Measurements from ENCODE around the gene NRTN. TPM values are rescaled to one million over a fixed set of nuclear protein-coding genes. Genes with fewer than 3 reads are reported as not detected.

The NRTN gene
- total and polyA plus RNA-seq, 2 donors (not counting 1 experiment from before 2014, with no cell fraction given), result 0.27 TPM; not detected in 1

DNA sequence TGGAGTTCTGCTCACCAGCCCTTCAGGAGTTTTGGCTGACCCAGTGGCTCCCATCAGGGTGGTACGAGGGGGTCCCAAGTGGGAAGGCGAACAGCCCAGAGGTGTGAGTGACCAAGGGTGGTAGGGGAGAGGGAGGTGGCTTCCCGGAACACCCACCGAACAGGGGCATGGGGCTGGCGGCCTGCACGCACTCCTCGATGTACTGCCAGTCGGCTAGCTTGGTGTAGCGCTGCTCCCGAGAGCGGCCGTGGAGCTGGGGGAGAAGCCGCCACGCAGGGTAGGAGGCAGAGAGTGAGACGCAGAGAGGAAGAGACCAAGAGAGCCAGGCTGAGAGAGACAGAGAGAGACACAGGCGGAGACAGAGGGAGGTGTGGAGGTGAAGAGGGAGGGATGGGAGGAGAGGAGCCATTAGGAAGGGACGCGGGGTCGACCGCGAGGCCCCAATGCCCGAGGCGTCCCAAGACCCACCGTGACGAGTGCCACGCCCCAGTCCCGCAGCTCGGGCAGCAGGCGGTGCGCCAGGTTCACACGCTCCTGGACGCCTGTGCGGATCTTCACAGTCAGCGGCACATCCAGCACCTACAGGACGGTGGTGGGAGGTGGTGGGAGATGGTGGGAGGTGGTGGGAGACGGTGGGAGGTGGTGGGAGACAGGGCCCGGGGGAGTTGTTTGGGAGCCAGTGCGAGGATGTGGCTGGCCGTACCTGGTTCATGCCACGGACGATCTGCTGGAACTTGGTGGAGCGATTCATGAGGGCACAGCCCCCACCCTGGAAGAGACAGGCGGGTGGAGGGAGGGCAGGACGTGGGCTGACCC, 18.1 kb upstream of the NRTN start:
- Mint-ChIP-seq H3K27me3 (no peaks in the 10 kb centered on the region), H3K4me1 (peaks cover 10% of the 10 kb centered on the region), H3K4me3 (no peak overlapping the region), H3K9me3 (ENCODE audit: insufficient read depth) (no peaks in the 10 kb centered on the region), H3K27ac (no peak overlapping the region)
- ATAC-seq (ENCODE audit: low read depth), result no peak
- Histone ChIP-seq H3K4me2 (replicated peaks; ENCODE audit: low read depth, low read length, poor library complexity, severe bottlenecking) (no peak overlapping the region), H4K20me1 (ENCODE audit: control insufficient read depth, insufficient read depth, low read length, poor library complexity, severe bottlenecking) (peaks cover 28% of the 10 kb centered on the region), H3K27ac (ENCODE audit: low read length in 2 of 2) (no peak overlapping the region), H3K36me3 (replicated peaks in 1 of 2; ENCODE audit: control extremely low read depth in 1 of 2, control insufficient read depth in 1 of 2, extremely low read depth in 1 of 2, insufficient read depth in 2 of 2, low read length in 1 of 2) (peaks cover 0 to 53% of the 10 kb centered on the region in 2 experiments), H3K4me1 (ENCODE audit: control insufficient read depth in 2 of 2, insufficient read depth in 2 of 2, low read length in 2 of 2) (peaks cover 5 to 16% of the 10 kb centered on the region in 2 donors), H3K27me3 (replicated peaks in 1 of 4; ENCODE audit: control extremely low read depth in 1 of 4, control insufficient read depth in 3 of 4, insufficient read depth in 4 of 4, low read length in 3 of 4) (no peaks in the 10 kb centered on the region), H2AFZ (ENCODE audit: insufficient read depth, low read depth, low read length, poor library complexity, severe bottlenecking) (no peak overlapping the region), H3K79me2 (ENCODE audit: control insufficient read depth, insufficient read depth, low read length) (peaks cover 7% of the 10 kb centered on the region), H3K9me3 (ENCODE audit: control extremely low read depth in 1 of 3, control insufficient read depth in 2 of 3, insufficient read depth in 1 of 3, low read length in 2 of 3) (peaks cover 0 to 20% (median 3%) of the 10 kb centered on the region in 3 donors), H3K9ac (ENCODE audit: low read length) (no peak overlapping the region), H3K4me3 (ENCODE audit: control extremely low read depth in 1 of 5, extremely low read depth in 1 of 5, insufficient read depth in 1 of 5, low read depth in 2 of 5, low read length in 4 of 5) (no peak overlapping the region)
- POLR2A ChIA-PET, result no interaction called here
- DNase-seq, result peak; percentile 36
- TF ChIP-seq, protein P1, sequence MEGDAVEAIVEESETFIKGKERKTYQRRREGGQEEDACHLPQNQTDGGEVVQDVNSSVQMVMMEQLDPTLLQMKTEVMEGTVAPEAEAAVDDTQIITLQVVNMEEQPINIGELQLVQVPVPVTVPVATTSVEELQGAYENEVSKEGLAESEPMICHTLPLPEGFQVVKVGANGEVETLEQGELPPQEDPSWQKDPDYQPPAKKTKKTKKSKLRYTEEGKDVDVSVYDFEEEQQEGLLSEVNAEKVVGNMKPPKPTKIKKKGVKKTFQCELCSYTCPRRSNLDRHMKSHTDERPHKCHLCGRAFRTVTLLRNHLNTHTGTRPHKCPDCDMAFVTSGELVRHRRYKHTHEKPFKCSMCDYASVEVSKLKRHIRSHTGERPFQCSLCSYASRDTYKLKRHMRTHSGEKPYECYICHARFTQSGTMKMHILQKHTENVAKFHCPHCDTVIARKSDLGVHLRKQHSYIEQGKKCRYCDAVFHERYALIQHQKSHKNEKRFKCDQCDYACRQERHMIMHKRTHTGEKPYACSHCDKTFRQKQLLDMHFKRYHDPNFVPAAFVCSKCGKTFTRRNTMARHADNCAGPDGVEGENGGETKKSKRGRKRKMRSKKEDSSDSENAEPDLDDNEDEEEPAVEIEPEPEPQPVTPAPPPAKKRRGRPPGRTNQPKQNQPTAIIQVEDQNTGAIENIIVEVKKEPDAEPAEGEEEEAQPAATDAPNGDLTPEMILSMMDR (IDR thresholded peaks at IDR 0.05), result no peak
- no peak for TF ChIP-seq EZH2 (IDR thresholded peaks at IDR 0.05; ENCODE audit: borderline replicate concordance, insufficient read depth, low read depth, low read length, poor library complexity, severe bottlenecking)
- CTCF ChIA-PET, result no interaction called here
- intact Hi-C loops (cut with micrococcal nuclease), result no loop called here
- WGBS (ENCODE audit: insufficient coverage), result 99% methylated on average over 44 of the region's 44 CpGs

Measured in B cell (primary cell).